T-cell (primary cell): Measurements from ENCODE around the gene TSPYL2. TPM values are rescaled to one million over a fixed set of nuclear protein-coding genes. Genes with fewer than 3 reads are reported as not detected.

Source experiments
- ATAC-seq, 4 experiments: fragments of 200-7000 bp in 3 of 4; fragments of 150-1000 bp in 1 of 4; cut with Tn5 transposase; replicated peaks in 1 of 4; 1 replicate in 3 of 4; 2 replicates in 1 of 4; pipeline ENCODE4 v1.10.0; 2021; ENCODE audit warnings: moderate library complexity in 3 of 4, mild to moderate bottlenecking in 2 of 4, moderate number of reproducible peaks in 1 of 4
- CTCF ChIA-PET, 2 donors: fragments of 300-600 bp; sonication (Branson Sonifier 250); formaldehyde crosslinking; loops; one replicate each; lab custom pipeline; 2022; ENCODE audit warnings: antibody characterized with exemption in 2 of 2; lab: Charles Lee
- POLR2A ChIA-PET, 2 donors: fragments of 300-600 bp; sonication (Branson Sonifier 250); formaldehyde crosslinking; loops; one replicate each; lab custom pipeline; 2022; ENCODE audit warnings: antibody characterized with exemption in 2 of 2; lab: Charles Lee
- DNase-seq, 35 experiments: peaks; one replicate each; pipeline versions ENCODE4 v3.0.0 to v3.0.0-alpha.2; 2013 to 2023
- H3K27ac ChIP-seq: one replicate; pipeline ENCODE4 v1.5.1; 2013; ENCODE audit warnings: low read length
- H3K27me3 ChIP-seq, 2 experiments: replicated peaks in 1 of 2; 1 replicate in 1 of 2; 2 replicates in 1 of 2; pipeline versions ENCODE4 v1.6.1 to v1.7.0; 2013; ENCODE audit warnings: low read length in 1 of 2, mixed read lengths in 1 of 2; ENCODE audit not compliant: control insufficient read depth in 2 of 2, insufficient read depth in 2 of 2; ENCODE audit errors: extremely low read depth in 1 of 2
- H3K36me3 ChIP-seq, 2 donors: 1 replicate in 1 of 2; 2 replicates in 1 of 2; pipeline versions ENCODE4 v1.6.1 to v1.7.0; 2013; ENCODE audit warnings: low read length in 1 of 2; ENCODE audit not compliant: control insufficient read depth in 2 of 2, insufficient read depth in 1 of 2; ENCODE audit errors: extremely low read depth in 1 of 2
- H3K4me1 ChIP-seq, 2 experiments: 1 replicate in 1 of 2; 2 replicates in 1 of 2; pipeline versions ENCODE4 v1.6.1 to v1.7.0; 2013; ENCODE audit warnings: low read length in 2 of 2, mixed read lengths in 1 of 2; ENCODE audit not compliant: insufficient read depth in 2 of 2, control insufficient read depth in 1 of 2; ENCODE audit errors: extremely low read depth in 1 of 2
- H3K4me3 ChIP-seq, 2 donors: 1 replicate in 1 of 2; 2 replicates in 1 of 2; pipeline versions ENCODE4 v1.5.1 to v1.7.0; 2013; ENCODE audit warnings: mild to moderate bottlenecking in 2 of 2, low read length in 1 of 2, moderate library complexity in 1 of 2; ENCODE audit not compliant: control insufficient read depth in 1 of 2; ENCODE audit errors: extremely low read depth in 1 of 2
- H3K9me3 ChIP-seq: 2 replicates; pipeline ENCODE4 v1.7.0; 2013
- H3K27ac Mint-ChIP-seq, 2 donors: one replicate each; pipeline ENCODE4 v1.8.0; 2020 to 2021; ENCODE audit warnings: mild to moderate bottlenecking in 2 of 2, mixed read lengths in 2 of 2
- H3K27me3 Mint-ChIP-seq, 2 donors: one replicate each; pipeline ENCODE4 v1.8.0; 2021 to 2022; ENCODE audit warnings: mixed read lengths in 2 of 2
- H3K36me3 Mint-ChIP-seq: one replicate; pipeline ENCODE4 v1.8.0; 2021; ENCODE audit warnings: mixed read lengths
- H3K4me1 Mint-ChIP-seq, 3 donors: one replicate each; pipeline ENCODE4 v1.8.0; 2020 to 2022; ENCODE audit warnings: mixed read lengths in 3 of 3, mild to moderate bottlenecking in 1 of 3
- H3K4me3 Mint-ChIP-seq, 3 donors: one replicate each; pipeline ENCODE4 v1.8.0; 2020 to 2022; ENCODE audit warnings: mild to moderate bottlenecking in 3 of 3, mixed read lengths in 3 of 3, moderate library complexity in 3 of 3
- H3K9me3 Mint-ChIP-seq, 3 donors: one replicate each; pipeline ENCODE4 v1.8.0; 2020 to 2022; ENCODE audit warnings: mixed read lengths in 3 of 3
- WGBS: methylation state at CpG from one replicate; pipeline ENCODE4 v1.1.5; 2013; ENCODE audit warnings: missing lambda C conversion rate; ENCODE audit not compliant: insufficient coverage; 5-methylcytosine and 5-hydroxymethylcytosine counted together
- total RNA-seq, 35 experiments: library from RNA in 6 of 35; stranded (reverse) in 6 of 35; fragments of 120-200 nt in 1 of 35; gene quantifications; one replicate each; pipeline versions ENCODE4 v1.2.1 to v1.2.4 and lab custom pipeline; 2013 to 2026

Gene TSPYL2
- total RNA-seq, 5 donors from 2014 or later (not counting 1 experiment from before 2014, with no cell fraction given), result 126 to 253 (median 141) TPM

DNA sequence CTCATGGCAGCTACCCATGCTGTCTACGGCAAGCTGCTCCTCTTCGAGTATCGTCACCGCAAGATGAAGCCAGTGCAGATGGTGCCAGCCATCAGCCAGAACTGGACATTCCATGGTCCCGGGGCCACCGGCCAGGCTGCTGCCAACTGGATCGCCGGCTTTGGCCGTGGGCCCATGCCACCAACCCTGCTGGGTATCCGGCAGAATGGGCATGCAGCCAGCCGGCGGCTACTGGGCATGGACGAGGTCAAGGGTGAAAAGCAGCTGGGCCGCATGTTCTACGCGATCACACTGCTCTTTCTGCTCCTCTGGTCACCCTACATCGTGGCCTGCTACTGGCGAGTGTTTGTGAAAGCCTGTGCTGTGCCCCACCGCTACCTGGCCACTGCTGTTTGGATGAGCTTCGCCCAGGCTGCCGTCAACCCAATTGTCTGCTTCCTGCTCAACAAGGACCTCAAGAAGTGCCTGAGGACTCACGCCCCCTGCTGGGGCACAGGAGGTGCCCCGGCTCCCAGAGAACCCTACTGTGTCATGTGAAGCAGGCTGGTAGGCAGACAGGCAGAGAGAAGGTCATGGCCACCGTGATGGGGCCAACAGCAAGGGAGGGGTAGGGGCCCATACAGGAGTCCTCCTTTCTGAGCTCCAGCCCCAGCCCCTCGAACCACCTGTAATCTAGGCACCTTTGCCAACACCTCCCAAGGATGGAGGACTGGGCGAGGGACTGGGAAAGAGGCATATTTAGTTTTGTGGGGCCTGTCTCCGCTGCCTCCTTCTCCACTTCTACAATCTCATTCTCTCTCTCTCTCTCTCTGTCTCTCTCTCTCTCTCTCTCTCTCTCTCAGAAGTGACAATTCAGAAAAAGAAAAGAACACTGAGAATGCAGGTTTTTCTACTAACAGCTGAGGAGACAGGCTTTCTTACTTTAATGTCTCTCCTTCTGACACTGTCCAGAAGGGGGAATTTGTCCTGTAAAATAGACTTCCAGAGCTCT lies 4.7 kb upstream of the TSPYL2 start:
- ChIA-PET CTCF (interaction anchor here in 1 of 2 donors (0.7 kb wide), 1 partner anchor 1307 kb away, joined by 3 read pairs; no protein-coding TSS in a partner anchor), POLR2A (no interaction called here)
- Histone ChIP-seq H3K27ac (no peak overlapping the region), H3K4me1 (peaks cover 0 to 8% of the 10 kb centered on the region in 2 experiments), H3K4me3 (no peak overlapping the region), H3K36me3 (no peaks in the 10 kb centered on the region), H3K9me3 (no peaks in the 10 kb centered on the region), H3K27me3 (no peaks in the 10 kb centered on the region)
- peak in 1 of 35 experiments; percentile 32 for DNase-seq
- Mint-ChIP-seq H3K4me3 (no peak overlapping the region), H3K9me3 (no peaks in the 10 kb centered on the region), H3K4me1 (peaks cover 12 to 20% (median 13%) of the 10 kb centered on the region in 3 donors), H3K27me3 (peaks cover 0 to 6% of the 10 kb centered on the region in 2 donors), H3K36me3 (no peaks in the 10 kb centered on the region), H3K27ac (peak overlapping the region in 1 of 2 donors; percentile 2)
- WGBS, result 97% methylated on average over 18 of the region's 27 CpGs
- ATAC-seq, result no peak

DNA sequence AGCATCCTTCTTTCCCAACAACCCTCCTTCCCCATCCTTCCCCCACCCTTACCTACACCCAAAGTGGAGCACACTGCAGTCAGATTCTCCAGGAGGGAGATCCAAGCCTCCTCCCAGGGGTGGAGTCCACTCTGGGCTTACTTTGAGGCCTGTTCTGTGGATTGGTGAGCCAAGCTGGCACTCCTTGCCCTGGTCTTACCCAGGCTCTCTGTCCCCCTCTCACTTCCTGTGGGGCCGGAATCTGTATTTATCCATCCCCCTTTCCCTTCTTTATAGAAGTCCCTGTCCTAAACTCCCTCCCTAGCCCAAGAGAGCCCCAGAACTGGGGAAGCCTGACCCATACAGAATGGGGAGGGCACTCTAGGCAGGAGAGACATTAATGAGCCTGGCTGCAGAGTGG lies 3.2 kb upstream of the TSPYL2 start:
- Mint-ChIP-seq H3K4me3 (no peak overlapping the region), H3K27ac (no peak overlapping the region), H3K9me3 (no peaks in the 10 kb centered on the region), H3K27me3 (peaks cover 0 to 6% of the 10 kb centered on the region in 2 donors), H3K36me3 (no peaks in the 10 kb centered on the region), H3K4me1 (peaks cover 18 to 31% (median 21%) of the 10 kb centered on the region in 3 donors)
- Histone ChIP-seq H3K27ac (no peak overlapping the region), H3K4me3 (no peak overlapping the region), H3K36me3 (peaks cover 0 to under 1% of the 10 kb centered on the region in 2 donors), H3K9me3 (no peaks in the 10 kb centered on the region), H3K27me3 (no peaks in the 10 kb centered on the region), H3K4me1 (peaks cover 0 to 20% of the 10 kb centered on the region in 2 experiments)
- WGBS, result no CpG with 5 or more reads among the region's 1 CpG
- ATAC-seq (no peak), DNase-seq (no peak)
- CTCF ChIA-PET, result no interaction called here
- POLR2A ChIA-PET, result no interaction called here

DNA sequence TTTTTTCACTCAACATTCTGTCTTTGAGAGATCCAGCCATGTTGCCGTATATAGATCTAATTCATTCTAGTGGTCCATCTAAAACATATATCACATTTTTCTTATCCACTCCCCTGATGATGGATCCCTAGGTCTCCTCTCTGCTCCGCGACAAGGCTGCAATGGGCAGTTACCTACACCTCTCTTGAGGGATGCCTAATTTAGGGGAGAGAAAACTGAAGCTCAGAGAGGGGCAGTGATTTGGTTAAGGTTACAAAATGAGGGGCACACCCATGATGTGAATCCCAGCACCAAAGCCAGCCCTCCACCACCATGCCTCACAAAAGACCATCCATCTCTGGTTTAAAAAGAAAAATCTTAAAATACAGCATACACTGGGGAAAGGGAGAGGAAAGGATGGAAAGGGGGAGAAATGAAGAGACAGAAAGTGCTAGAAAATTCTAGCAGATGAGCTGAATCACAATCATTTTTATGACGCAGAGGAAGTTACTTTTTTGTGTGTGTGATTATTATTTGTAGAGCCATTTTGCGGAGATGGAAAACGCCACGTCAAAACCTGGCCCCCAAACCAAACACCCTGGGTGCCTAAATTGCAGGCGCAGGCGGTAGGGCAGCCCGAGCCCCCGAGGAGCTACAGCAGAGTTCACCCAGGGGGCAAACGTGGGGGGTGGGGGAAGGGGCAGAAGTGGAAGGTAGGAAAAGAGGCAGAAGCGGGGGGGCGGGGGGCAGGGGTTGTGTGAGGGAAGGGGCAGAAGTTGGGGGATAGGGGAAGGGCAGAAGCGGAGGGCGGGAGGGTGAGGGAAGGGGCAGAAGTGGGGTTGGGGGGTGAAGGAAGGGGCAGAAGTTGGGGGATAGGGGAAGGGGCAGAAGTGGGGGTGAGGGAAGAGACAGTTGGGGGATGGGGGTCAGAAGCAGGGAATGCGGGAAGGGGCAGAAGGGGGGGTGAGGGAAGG lies 1.3 kb upstream of the TSPYL2 start:
- DNase-seq, result peak in 17 of 35 experiments; percentile 24 to 60 (median 41)
- ChIA-PET POLR2A (interaction anchor here (0.6 to 1.5 kb wide), 4 partner anchors 9 to 873 kb away, joined by 3 to 21 read pairs (median 4); no protein-coding TSS in a partner anchor), CTCF (interaction anchor here in 1 of 2 donors (0.6 to 1.0 kb wide), 2 partner anchors 10 to 1976 kb away, joined by 3 to 4 read pairs; no protein-coding TSS in a partner anchor)
- no peaks in the 10 kb centered on the region for H3K27me3 ChIP-seq
- no peak for ATAC-seq
- H3K36me3 ChIP-seq, result peaks cover 0 to 17% of the 10 kb centered on the region in 2 donors
- no CpG with 5 or more reads among the region's 17 CpGs for WGBS
- peak overlapping the region; percentile 72 to 86 (median 80) for H3K4me3 Mint-ChIP-seq
- no peaks in the 10 kb centered on the region for H3K9me3 Mint-ChIP-seq
- H3K27ac ChIP-seq, result peak overlapping the region; percentile 87
- no peaks in the 10 kb centered on the region for H3K9me3 ChIP-seq
- H3K4me1 Mint-ChIP-seq, result peaks cover 34 to 43% (median 39%) of the 10 kb centered on the region in 3 donors
- H3K27me3 Mint-ChIP-seq, result peaks cover 0 to 13% of the 10 kb centered on the region in 2 donors
- no peak overlapping the region for H3K4me3 ChIP-seq
- peak overlapping the region; percentile 88 to 97 for H3K27ac Mint-ChIP-seq
- H3K4me1 ChIP-seq, result peaks cover 0 to 25% of the 10 kb centered on the region in 2 experiments
- peaks cover 10% of the 10 kb centered on the region for H3K36me3 Mint-ChIP-seq

DNA sequence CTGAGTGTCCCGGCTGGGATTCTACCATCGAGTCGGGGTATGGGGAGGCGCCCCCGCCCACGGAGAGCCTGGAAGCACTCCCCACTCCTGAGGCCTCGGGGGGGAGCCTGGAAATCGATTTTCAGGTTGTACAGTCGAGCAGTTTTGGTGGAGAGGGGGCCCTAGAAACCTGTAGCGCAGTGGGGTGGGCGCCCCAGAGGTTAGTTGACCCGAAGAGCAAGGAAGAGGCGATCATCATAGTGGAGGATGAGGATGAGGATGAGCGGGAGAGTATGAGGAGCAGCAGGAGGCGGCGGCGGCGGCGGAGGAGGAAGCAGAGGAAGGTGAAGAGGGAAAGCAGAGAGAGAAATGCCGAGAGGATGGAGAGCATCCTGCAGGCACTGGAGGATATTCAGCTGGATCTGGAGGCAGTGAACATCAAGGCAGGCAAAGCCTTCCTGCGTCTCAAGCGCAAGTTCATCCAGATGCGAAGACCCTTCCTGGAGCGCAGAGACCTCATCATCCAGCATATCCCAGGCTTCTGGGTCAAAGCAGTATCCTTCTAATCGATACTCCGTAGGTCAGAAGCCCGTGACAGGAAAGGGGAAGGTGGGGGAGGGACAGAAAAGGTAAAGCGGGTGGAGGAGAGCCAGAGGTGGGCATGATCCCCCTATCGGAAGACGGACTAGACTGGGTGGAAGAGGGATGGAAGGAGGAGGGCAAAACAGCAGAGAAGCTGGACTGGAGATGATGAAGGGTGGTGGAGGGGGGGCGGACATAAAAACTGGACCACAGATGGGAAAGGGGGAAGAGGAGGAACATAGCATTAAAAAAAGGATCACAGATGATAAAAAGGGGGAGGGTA lies 828 bp downstream of the TSPYL2 start:
- H3K27me3 Mint-ChIP-seq, result peaks cover 0 to 18% of the 10 kb centered on the region in 2 donors
- Histone ChIP-seq H3K4me1 (peaks cover 0 to 26% of the 10 kb centered on the region in 2 experiments), H3K4me3 (peak overlapping the region; percentile 60 to 79), H3K36me3 (peaks cover 0 to 27% of the 10 kb centered on the region in 2 donors), H3K27ac (peak overlapping the region; percentile 65), H3K27me3 (no peaks in the 10 kb centered on the region), H3K9me3 (no peaks in the 10 kb centered on the region)
- WGBS, result 20% methylated on average over 10 of the region's 31 CpGs
- POLR2A ChIA-PET, result interaction anchor here (1.3 to 1.4 kb wide), 2 partner anchors 11 to 88 kb away, joined by 4 to 5 read pairs; no protein-coding TSS in a partner anchor
- H3K4me3 Mint-ChIP-seq, result peak overlapping the region; percentile 84 to 90 (median 89)
- peaks cover 17% of the 10 kb centered on the region for H3K36me3 Mint-ChIP-seq
- CTCF ChIA-PET, result no interaction called here
- peak in 1 of 35 experiments; percentile 14 for DNase-seq
- peak overlapping the region; percentile 86 to 88 for H3K27ac Mint-ChIP-seq
- H3K4me1 Mint-ChIP-seq, result peaks cover 44 to 63% (median 49%) of the 10 kb centered on the region in 3 donors
- no peak for ATAC-seq
- no peaks in the 10 kb centered on the region for H3K9me3 Mint-ChIP-seq

DNA sequence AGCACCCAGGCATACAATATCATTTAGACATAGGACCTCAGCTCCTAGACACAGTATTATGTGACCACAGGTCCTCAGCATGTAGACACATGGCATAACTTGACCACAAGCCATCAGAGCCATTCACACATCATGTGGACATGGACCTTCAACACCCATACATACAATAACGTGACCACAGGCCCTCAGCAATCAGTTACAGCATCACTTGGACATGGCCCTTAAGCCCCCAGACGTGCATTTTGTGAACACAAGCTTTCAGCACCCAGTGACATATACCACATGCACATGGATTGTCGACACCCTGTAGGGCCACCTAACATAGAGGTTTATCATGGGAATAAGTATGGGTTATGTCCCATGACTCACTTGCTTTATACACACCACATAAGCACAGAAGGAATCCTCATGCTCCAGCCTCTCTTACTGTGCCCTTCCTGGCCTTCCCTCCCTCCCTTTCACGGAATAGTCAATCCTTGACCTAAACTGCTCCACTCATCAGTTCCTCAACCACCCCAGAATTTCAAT lies 1.9 kb downstream of the TSPYL2 start:
- Mint-ChIP-seq H3K4me3 (peak overlapping the region in 2 of 3 donors; percentile 84 to 90), H3K9me3 (no peaks in the 10 kb centered on the region), H3K36me3 (peaks cover 19% of the 10 kb centered on the region), H3K27me3 (peaks cover 0 to 18% of the 10 kb centered on the region in 2 donors), H3K4me1 (peaks cover 54 to 74% (median 60%) of the 10 kb centered on the region in 3 donors), H3K27ac (peak overlapping the region; percentile 86 to 88)
- ATAC-seq (no peak), DNase-seq (peak in 2 of 35 experiments; percentile 25 to 26)
- Histone ChIP-seq H3K27ac (no peak overlapping the region), H3K4me3 (no peak overlapping the region), H3K4me1 (peaks cover 0 to 36% of the 10 kb centered on the region in 2 experiments), H3K27me3 (no peaks in the 10 kb centered on the region), H3K9me3 (no peaks in the 10 kb centered on the region), H3K36me3 (peaks cover 0 to 27% of the 10 kb centered on the region in 2 donors)
- CTCF ChIA-PET, result no interaction called here
- 100% methylated on average over 1 of the region's 4 CpGs for WGBS
- POLR2A ChIA-PET, result interaction anchor here in 1 of 2 donors (1.1 kb wide), 1 partner anchor 104 kb away, joined by 4 read pairs; no protein-coding TSS in a partner anchor
